Lower leg skin (tissue), 4 donors: ENCODE measurements around the gene TCAP. TPM values are rescaled to one million over a fixed set of nuclear protein-coding genes. Genes with fewer than 3 reads are reported as not detected.

Experiments
- DNase-seq, 2 donors: peaks; one replicate each; pipeline ENCODE4 v3.0.0-alpha.2; 2019; ENCODE audit warnings: low spot score in 2 of 2
- H3K4me3 ChIP-seq: fragments of 200-600 bp; sonication (generic); 2 replicates; pipeline ENCODE4 v1.5.1; 2017; ENCODE audit warnings: mild to moderate bottlenecking, low read depth; ENCODE audit not compliant: poor library complexity, severe bottlenecking
- POLR2A ChIP-seq, 2 donors: fragments of 450-650 bp; IDR thresholded peaks; one replicate each; pipeline ENCODE4 v1.6.1; 2016 to 2017; ENCODE audit warnings: antibody characterized with exemption in 2 of 2, mild to moderate bottlenecking in 1 of 2, moderate library complexity in 1 of 2
- whole genome bisulfite sequencing, 2 donors: methylation state at CpG; one replicate each; pipeline ENCODE4 v1.1.5; 2018; 5-methylcytosine and 5-hydroxymethylcytosine counted together
- intact Hi-C: fragments of 100-400 bp; cut with DNase I; formaldehyde crosslinking; loops from one replicate; pipeline ENCODE4 v1.15.0; 2023; ENCODE audit warnings: low total_unique reads
- total RNA-seq, 4 donors: library from RNA; depleted of rRNA; stranded (reverse); fragments of >200 nt; gene quantifications; one replicate each; pipeline ENCODE4 v1.1.0, GENCODE V29; 2016
- TF ChIP-seq, protein P1 (sequence below), 3 donors: fragments of 450-650 bp; IDR thresholded peaks; one replicate each; pipeline ENCODE4 v1.5.1; 2016; ENCODE audit warnings: antibody characterized with exemption in 3 of 3, mild to moderate bottlenecking in 3 of 3, moderate library complexity in 2 of 3

TCAP gene
- total RNA-seq, 4 donors from 2014 or later: 0.44 to 3.8 (median 0.62) TPM; not detected in 1

GRCh38 chr17:39624313-39624712 is 40.8 kb upstream of the TCAP start:
- DNase-seq: no peak
- intact Hi-C loops: loop anchor here (5.0 kb wide), 1 partner anchor 128 kb away; no protein-coding TSS in a partner anchor
- 52 to 56% methylated on average over 8 of the region's 8 CpGs for WGBS, 2 donors
- TF ChIP-seq, protein P1, sequence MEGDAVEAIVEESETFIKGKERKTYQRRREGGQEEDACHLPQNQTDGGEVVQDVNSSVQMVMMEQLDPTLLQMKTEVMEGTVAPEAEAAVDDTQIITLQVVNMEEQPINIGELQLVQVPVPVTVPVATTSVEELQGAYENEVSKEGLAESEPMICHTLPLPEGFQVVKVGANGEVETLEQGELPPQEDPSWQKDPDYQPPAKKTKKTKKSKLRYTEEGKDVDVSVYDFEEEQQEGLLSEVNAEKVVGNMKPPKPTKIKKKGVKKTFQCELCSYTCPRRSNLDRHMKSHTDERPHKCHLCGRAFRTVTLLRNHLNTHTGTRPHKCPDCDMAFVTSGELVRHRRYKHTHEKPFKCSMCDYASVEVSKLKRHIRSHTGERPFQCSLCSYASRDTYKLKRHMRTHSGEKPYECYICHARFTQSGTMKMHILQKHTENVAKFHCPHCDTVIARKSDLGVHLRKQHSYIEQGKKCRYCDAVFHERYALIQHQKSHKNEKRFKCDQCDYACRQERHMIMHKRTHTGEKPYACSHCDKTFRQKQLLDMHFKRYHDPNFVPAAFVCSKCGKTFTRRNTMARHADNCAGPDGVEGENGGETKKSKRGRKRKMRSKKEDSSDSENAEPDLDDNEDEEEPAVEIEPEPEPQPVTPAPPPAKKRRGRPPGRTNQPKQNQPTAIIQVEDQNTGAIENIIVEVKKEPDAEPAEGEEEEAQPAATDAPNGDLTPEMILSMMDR (IDR thresholded peaks at IDR 0.05): no peak
- no peak for TF ChIP-seq POLR2A (IDR thresholded peaks at IDR 0.05)
- H3K4me3 ChIP-seq: no peak overlapping the region

GRCh38 chr17:39625198-39625785 is 39.9 kb upstream of the TCAP start:
- no peak for DNase-seq
- no peak overlapping the region for H3K4me3 ChIP-seq
- intact Hi-C loops: no loop called here
- 48 to 59% methylated on average over 4 to 5 of the region's 5 CpGs for WGBS, 2 donors
- no peak for TF ChIP-seq POLR2A (IDR thresholded peaks at IDR 0.05)
- TF ChIP-seq, protein P1 (IDR thresholded peaks at IDR 0.05): no peak

DNA sequence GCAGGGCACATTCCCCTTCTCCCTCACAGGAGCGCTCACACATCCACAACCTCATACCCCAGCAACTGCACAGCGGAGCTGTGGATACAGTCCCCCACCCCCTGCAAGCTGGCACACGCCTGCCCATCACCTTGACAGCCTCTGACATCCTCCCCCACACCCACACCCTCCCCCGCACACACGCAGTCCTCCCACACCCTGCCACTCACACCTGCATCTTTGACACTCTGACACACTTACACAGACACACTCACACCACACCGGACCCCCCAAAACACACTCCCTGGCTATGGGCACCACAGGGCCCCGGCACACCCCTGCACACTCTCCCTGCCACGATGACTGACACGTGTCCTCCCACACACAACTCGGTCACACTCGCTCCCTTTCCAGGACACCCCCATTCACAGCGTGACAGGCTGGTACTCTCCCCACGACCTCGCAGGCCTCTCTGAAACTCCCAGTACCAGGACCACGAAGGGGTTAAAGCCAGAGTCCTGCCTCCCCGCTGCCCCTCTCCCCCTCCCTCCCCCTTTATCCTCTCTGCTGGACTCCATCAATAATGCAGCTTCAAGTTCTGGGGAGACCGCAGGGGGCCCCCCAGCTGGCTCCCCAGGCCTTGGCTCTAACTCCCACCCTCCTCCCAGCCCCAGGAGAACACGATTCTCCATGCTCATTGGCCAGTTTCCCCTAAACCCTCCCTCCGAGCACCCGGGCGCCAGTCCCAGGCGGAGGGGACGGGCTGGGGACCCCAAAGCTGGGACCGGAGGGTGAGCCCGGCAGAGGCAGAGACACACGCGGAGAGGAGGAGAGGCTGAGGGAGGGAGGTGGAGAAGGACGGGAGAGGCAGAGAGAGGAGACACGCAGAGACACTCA is 38.7 kb upstream of the TCAP start, which contains the start of gene PPP1R1B:
Gene PPP1R1B, plus strand, starts transcription at position 782 of the 876 bp plus-strand sequence. CDS start 441 bp downstream, outside the sequence.
- TF ChIP-seq POLR2A (IDR thresholded peaks at IDR 0.05): no peak
- TF ChIP-seq, protein P1 (IDR thresholded peaks at IDR 0.05): no peak
- WGBS, 2 donors: 9 to 11% methylated on average over 29 of the region's 29 CpGs
- intact Hi-C loops: no loop called here
- H3K4me3 ChIP-seq: no peak within 1 kb of the TSS
- no peak for DNase-seq

DNA sequence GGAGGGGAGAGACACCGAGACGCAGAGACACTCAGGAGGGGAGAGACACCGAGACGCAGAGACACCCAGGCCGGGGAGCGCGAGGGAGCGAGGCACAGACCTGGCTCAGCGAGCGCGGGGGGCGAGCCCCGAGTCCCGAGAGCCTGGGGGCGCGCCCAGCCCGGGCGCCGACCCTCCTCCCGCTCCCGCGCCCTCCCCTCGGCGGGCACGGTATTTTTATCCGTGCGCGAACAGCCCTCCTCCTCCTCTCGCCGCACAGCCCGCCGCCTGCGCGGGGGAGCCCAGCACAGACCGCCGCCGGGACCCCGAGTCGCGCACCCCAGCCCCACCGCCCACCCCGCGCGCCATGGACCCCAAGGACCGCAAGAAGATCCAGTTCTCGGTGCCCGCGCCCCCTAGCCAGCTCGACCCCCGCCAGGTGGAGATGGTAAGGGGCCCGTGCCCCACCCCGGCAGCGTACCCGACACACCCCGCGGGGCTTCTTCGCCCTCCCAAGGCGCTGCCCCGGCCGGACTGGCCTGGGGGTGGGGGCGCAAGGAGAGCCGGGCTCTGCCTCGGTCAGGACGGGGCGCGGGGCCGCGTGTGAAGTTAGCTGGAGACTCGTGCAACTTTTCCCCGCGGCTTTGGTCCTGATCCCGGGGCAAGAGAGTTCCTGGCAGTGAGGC is 38.0 kb upstream of the TCAP start:
- no peak for TF ChIP-seq POLR2A (IDR thresholded peaks at IDR 0.05)
- TF ChIP-seq, protein P1 (IDR thresholded peaks at IDR 0.05): no peak
- WGBS, 2 donors: 1 to 6% methylated on average over 16 to 31 of the region's 72 CpGs
- intact Hi-C loops: no loop called here
- H3K4me3 ChIP-seq: no peak overlapping the region
- no peak for DNase-seq

DNA sequence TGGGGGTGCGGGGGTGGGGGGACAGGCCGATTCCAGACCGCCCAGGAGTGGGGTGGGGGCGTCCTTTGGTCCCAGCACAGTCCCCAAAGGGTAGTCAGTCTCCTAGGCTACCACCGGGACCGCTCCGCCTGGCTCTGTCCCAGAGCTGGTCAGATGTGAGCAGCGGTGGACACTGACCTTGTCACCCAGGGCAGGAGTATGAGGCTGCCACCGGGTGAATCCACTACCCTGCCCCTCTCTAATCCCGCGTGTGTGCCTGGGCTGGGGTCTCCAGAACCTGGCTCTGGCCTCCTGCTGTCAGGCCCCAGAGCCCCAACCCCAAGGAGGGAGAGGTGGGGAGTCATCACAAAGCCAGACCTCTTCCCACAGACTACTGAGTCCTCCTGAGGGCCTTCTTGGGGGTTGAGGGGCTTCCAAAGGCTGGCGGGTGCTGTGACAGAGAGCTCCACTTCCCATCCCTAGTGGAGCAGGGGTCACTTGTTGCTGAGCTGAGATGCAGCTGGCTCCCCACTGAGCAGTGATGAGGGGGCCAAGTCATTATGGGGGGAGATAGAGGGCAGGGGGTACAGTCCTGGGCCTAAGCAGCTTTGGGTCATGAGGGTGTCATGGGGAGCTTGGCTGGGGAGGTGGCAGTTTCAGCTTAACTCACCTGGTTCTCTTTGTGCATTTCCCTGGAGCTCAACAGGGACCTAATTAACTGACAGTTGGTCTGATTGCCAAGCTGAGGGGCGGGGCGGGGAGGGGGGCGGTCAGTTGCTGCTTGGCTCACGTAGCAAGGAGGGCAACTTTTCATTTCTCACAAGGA is 37.2 kb upstream of the TCAP start:
- intact Hi-C loops: no loop called here
- WGBS, 2 donors: 40 to 56% methylated on average over 9 to 10 of the region's 16 CpGs
- H3K4me3 ChIP-seq: no peak overlapping the region
- DNase-seq: no peak
- TF ChIP-seq, protein P1 (IDR thresholded peaks at IDR 0.05): no peak
- TF ChIP-seq POLR2A (IDR thresholded peaks at IDR 0.05): no peak
